ENCODE data around the gene CFAP100. TPM values are rescaled to one million over a fixed set of nuclear protein-coding genes. Genes with fewer than 3 reads are reported as not detected.

The CFAP100 gene
- total and polyA plus RNA-seq, 3 donors from 2014 or later = 21.4 to 74.2 (median 56.2) TPM

GRCh38 chr3:126373146-126373613 lies 21.5 kb upstream of the CFAP100 start:
- no peaks in the 10 kb centered on the region for H3K9me3 ChIP-seq
- peaks cover 12% of the 10 kb centered on the region for H3K4me1 ChIP-seq
- H3K36me3 ChIP-seq (ENCODE audit: low read depth, missing control alignments) = no peaks in the 10 kb centered on the region
- H3K27ac ChIP-seq = no peak overlapping the region
- intact Hi-C loops (cut with DNase I; ENCODE audit: low total_unique reads) = no loop called here
- no peak for TF ChIP-seq POLR2A (IDR thresholded peaks at IDR 0.05)
- TF ChIP-seq, protein P1, sequence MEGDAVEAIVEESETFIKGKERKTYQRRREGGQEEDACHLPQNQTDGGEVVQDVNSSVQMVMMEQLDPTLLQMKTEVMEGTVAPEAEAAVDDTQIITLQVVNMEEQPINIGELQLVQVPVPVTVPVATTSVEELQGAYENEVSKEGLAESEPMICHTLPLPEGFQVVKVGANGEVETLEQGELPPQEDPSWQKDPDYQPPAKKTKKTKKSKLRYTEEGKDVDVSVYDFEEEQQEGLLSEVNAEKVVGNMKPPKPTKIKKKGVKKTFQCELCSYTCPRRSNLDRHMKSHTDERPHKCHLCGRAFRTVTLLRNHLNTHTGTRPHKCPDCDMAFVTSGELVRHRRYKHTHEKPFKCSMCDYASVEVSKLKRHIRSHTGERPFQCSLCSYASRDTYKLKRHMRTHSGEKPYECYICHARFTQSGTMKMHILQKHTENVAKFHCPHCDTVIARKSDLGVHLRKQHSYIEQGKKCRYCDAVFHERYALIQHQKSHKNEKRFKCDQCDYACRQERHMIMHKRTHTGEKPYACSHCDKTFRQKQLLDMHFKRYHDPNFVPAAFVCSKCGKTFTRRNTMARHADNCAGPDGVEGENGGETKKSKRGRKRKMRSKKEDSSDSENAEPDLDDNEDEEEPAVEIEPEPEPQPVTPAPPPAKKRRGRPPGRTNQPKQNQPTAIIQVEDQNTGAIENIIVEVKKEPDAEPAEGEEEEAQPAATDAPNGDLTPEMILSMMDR (IDR thresholded peaks at IDR 0.05) = no peak
- no peak for DNase-seq
- WGBS, 2 donors = 86 to 94% methylated on average over 2 to 4 of the region's 4 CpGs
- H3K27me3 ChIP-seq = no peaks in the 10 kb centered on the region
- H3K4me3 ChIP-seq = no peak overlapping the region

DNA sequence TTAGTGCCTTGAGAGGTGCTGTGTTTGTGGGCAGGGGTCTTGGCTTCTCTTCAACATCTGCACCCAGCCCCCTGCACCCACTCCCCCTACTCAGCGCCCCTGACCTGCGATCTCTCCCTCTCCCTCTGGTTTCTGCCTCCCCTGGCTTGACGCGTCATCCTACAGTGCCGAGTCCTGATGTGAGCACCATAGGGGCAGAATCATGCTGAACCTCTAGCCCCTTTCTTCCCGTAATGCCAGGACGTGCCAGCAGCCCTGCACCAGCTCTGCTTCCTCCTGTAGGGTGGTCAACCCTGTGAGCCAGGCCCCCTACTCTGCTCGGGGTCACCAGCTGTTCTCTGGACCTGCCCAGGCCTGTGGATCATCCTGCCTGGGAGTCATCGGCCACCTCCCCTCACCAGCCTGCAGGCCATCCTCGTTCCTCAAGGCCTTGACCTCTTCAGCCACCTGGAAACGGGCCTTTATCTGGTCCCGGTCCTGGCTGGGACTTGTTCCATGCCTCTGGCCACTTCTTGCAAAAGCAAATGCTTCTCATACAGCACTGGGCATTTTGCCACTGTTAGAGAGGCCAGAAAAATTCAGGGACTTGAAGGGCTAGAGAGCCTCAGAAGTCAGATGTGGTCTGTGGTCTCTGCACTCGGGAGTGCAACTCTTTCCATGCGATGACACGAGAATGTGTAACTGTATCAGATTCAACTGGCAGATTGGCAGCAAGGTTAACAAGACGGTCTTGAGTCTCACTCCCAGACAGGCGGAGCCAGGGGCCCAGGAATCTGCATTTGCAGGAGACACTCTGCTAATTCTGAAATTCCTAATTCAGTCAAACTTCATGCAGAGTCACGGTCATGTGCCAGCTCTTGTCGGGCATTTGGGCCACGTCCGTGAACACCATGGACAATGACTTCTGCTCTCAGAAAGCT lies 20.8 kb upstream of the CFAP100 start:
- peaks cover 12% of the 10 kb centered on the region for H3K4me1 ChIP-seq
- H3K4me3 ChIP-seq = no peak overlapping the region
- DNase-seq = peak; percentile 69
- 60 to 83% methylated on average over 21 of the region's 21 CpGs for WGBS, 2 donors
- no peak for TF ChIP-seq POLR2A (IDR thresholded peaks at IDR 0.05)
- TF ChIP-seq, protein P1 (IDR thresholded peaks at IDR 0.05) = no peak
- no peaks in the 10 kb centered on the region for H3K9me3 ChIP-seq
- H3K27ac ChIP-seq = no peak overlapping the region
- intact Hi-C loops (cut with DNase I; ENCODE audit: low total_unique reads) = no loop called here
- H3K27me3 ChIP-seq = no peaks in the 10 kb centered on the region
- H3K36me3 ChIP-seq (ENCODE audit: low read depth, missing control alignments) = no peaks in the 10 kb centered on the region

- no peak for TF ChIP-seq POLR2A (IDR thresholded peaks at IDR 0.05)
- TF ChIP-seq, protein P1 (IDR thresholded peaks at IDR 0.05) = no peak
- 56 to 86% methylated on average over 4 to 12 of the region's 13 CpGs for WGBS, 2 donors
- no peak overlapping the region for H3K27ac ChIP-seq
- H3K27me3 ChIP-seq = no peaks in the 10 kb centered on the region
- no peaks in the 10 kb centered on the region for H3K9me3 ChIP-seq
- intact Hi-C loops (cut with DNase I; ENCODE audit: low total_unique reads) = no loop called here
- H3K4me3 ChIP-seq = no peak overlapping the region
- no peaks in the 10 kb centered on the region for H3K36me3 ChIP-seq (ENCODE audit: low read depth, missing control alignments)
- no peak for DNase-seq
- peaks cover 12% of the 10 kb centered on the region for H3K4me1 ChIP-seq
Measured at GRCh38 chr3:126375835-126376331, 18.8 kb upstream of the CFAP100 start.

DNA sequence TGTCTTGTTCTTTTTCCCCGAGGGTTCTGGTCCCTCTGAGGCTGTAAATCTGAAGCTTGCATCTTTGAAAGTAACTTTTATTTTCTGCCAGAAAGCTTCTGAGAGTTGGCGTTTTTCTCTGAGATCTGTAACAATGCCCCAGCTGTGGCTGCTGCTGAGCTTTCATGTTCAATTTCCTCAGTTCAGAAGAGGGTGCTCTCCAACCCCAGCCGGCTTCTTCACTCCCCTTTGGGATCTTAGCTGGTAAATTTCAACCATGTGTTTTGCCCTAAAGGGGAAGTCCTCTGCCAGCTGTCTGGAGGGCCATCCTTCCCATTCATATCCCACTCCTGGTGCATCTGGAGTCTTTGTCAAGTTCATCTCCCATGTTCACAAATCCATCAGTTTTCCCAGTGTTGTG lies 18.3 kb upstream of the CFAP100 start:
- WGBS, 2 donors = 26 to 36% methylated on average over 3 of the region's 3 CpGs
- no peak for DNase-seq
- no peaks in the 10 kb centered on the region for H3K9me3 ChIP-seq
- no peak overlapping the region for H3K27ac ChIP-seq
- no peaks in the 10 kb centered on the region for H3K36me3 ChIP-seq (ENCODE audit: low read depth, missing control alignments)
- TF ChIP-seq, protein P1 (IDR thresholded peaks at IDR 0.05) = no peak
- TF ChIP-seq POLR2A (IDR thresholded peaks at IDR 0.05) = no peak
- intact Hi-C loops (cut with DNase I; ENCODE audit: low total_unique reads) = no loop called here
- H3K4me1 ChIP-seq = peaks cover 12% of the 10 kb centered on the region
- H3K4me3 ChIP-seq = no peak overlapping the region
- no peaks in the 10 kb centered on the region for H3K27me3 ChIP-seq

Measured in testis (tissue), 3 donors.